Endometrium (tissue), 2 donors: ENCODE measurements around the gene GMPS.
"Not testable (repeated sequence)": the region's sequence is repeated elsewhere in the genome, so short reads cannot be mapped to it uniquely, and the experiment has no call there.

Experiments used
- FAIRE-seq: peaks from 2 replicates; lab custom pipeline; 2012; peaks lifted over from hg19 to GRCh38; lab: Jason Lieb, UNC
- donor health status: control.
- donor health status: control.

GMPS gene

DNA sequence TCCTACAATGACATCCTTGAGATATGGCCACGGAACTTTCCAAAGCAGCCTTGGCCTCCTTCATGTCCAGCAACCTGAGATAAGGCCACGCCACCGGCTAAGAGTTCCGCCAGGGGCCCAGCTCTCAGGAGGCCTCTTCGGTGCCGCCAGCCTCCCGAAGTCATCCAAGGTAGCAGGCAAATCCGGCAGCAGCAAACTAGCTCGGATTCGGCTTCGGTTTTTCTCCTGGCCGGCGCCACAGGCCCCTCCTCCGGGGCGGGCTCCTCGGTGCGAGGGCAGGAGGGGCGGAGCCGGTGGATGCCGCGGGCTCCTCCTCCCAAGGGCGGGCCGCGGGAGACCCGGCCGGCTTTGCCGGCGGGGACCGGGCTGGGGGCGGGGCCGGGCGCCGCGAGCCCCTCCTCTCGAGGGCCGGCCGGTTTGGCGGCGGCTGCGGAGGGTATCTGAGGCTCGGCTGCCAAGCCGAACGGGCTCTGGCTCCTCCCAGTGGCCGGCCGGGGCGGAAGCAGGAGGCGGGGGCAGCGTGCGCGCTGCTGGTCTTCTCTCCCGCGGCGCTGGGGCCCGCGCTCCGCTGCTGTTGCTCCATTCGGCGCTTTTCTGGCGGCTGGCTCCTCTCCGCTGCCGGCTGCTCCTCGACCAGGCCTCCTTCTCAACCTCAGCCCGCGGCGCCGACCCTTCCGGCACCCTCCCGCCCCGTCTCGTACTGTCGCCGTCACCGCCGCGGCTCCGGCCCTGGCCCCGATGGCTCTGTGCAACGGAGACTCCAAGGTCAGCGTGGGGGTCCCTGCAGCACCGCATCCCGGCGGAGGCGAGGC lies at the start of gene GMPS:
Gene GMPS, plus strand, starts transcription at position 518 of the 812 bp plus-strand sequence. Its CDS starts 221 bp downstream, at position 739.
- FAIRE-seq: no peak

GRCh38 chr3:155828490-155829098 lies 41.9 kb upstream of the GMPS start:
- FAIRE-seq: peak; percentile 43

DNA sequence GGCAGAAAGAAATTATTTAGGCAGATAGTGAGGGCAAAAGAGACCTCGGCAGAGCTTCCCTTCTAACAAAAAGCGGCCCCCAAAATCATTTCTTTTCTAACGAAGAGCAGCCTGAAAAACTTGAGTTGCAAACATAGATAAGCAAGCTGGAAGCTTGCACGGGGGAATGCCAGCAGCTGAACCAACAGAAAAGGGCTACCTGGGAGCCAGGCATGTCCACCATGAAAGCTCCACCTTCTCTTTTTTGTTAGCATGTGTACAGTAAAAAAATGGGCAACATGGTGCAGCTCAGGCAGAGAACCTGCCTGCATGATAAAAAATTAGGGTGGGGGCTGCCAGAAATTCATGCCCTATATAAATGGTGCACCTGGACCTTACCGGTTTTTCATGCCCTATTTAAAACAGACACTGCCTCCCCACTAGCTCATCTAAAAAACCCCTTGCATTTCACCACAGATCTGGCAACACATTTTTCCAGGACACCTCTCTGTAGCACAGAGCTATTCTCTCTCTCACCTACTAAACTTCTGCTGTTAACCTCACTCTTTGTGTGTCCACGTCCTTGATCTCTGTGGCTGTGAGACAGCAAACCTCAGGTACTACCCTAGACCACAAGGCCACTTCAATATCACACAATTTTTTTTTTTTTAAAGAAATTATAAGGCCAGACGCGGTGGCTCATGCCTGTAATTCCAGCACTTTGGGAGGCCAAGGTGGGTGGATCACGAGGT lies 34.9 kb upstream of the GMPS start:
- FAIRE-seq: no peak

DNA sequence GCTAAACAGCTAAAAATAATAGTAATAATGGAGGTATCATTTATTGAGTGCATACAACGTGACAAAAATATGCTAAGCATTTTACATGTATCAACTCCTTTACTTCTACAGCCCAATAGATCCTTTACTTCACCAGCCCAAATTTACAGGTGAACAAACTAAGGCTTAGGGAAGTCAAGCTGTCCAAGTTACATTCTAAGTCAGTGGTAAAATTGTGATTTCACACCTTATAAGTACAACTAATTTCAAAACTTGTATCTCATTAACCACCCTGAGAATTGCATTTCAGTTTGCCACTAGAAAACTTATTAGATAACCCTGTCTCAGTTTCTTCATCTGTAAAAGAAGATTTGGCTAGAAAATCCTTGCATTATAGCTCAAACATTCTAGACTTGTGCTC lies 26.9 kb upstream of the GMPS start:
- no peak for FAIRE-seq

DNA sequence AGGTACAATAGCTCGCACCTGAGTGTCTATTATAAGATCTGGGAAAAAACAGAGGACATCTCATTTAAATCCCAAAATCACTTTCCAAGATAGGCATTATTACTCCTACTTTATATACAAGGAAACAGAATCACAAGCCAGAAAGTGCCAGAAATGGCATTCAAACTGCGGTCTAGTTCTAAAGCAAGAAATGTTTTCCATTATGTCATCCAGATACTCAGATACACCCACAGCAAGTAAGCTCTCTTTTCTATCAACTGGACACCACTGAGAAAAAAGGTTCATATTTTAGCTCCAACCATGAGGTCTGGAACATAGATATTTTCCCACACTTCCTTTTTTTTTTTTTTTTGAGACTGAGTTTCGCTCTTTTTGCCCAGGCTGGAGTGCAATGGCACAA lies 24.3 kb upstream of the GMPS start:
- no peak for FAIRE-seq

- FAIRE-seq: no peak
Observed at GRCh38 chr3:155847993-155848392, 22.5 kb upstream of the GMPS start.

GRCh38 chr3:155849404-155849803 lies 21.0 kb upstream of the GMPS start:
- not testable (repeated sequence) for FAIRE-seq

GRCh38 chr3:155852341-155852740 lies 18.1 kb upstream of the GMPS start:
- no peak for FAIRE-seq

DNA sequence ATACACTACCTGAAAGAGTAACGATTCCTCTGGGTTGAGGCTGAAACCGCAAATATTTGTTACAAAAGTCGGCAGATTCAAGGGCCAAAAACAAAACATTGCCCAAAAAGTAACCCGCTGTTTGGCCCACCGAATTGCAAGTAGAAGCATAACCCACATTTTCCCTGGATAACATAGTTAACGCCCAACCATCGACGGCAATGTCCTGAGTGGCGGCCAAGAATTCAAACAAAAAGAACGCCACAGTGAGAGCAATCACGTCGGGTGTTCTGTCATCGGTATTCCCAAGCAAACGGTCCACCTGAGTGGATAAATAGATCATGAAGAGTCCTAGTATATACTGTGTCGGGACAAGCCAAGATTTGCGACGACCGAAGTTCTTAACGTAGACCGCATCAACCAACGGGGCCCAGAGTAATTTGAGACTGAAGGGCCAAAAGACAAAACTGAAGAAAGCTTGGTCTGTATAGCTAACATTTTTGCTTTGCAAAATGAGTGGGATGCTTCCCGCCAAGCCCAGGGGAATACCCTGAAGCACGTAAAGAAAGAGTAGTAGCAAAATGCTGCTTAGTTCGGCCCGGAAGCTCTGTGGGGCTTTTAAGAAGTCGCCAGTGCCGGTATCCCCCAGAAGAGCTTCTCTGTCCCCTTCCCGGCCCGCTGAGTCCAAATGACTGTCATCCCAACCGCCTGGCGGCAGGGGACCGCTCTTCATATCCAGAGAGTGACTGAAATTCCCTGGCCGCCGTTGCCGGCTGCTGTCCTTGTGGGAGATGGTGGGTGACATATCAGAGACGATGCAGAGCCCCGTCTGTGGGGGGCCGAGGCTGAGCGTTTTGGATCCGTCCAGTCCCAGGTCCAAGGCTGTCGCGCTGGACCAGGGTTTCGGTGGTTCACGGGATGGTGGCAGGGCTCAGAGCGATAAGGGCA lies 17.0 kb upstream of the GMPS start:
- no peak for FAIRE-seq

DNA sequence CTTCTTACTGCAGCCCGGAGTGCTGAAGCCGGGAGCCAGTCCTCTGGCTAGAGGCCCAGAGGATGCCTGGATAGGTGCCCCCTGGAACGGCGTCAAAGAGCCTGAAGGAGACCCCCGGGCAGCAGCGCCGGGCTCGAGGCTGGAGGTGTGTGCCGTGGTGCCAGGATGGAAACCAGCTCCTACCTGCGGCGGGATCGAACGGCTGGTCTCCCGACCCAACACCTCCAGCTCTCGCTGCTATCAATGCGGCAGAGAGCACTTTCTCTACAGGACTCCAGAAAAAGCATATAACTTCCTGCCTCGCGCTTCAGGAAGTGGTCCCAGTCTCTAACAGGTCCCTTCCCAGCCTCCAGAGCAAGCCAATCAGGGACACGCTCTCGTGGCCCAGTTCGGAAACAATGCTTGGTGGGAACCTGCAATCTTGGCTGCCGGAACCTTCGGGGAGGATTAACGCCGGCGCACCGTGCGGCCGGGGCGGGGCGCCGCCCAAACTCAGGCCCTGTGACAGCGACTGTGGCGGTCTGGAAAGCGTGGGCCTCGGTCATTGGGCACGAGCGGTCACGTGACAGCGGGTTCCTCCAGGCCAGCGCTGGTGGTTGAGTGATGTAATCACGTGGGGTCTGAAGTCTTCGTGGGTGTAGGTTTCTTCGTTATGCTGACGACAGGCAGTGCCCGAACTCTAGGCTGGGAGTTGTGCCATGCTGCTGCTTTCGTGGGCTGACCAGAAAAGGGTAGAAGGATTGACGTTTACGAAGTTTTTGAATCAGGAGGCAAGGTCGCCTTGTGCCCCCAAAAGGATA lies 16.1 kb upstream of the GMPS start, which contains the start of gene SLC33A1:
Gene SLC33A1, minus strand, starts transcription at position 287 of the 800 bp plus-strand sequence. CDS start 430 bp downstream, outside the sequence.
- FAIRE-seq: peak; percentile 97

DNA sequence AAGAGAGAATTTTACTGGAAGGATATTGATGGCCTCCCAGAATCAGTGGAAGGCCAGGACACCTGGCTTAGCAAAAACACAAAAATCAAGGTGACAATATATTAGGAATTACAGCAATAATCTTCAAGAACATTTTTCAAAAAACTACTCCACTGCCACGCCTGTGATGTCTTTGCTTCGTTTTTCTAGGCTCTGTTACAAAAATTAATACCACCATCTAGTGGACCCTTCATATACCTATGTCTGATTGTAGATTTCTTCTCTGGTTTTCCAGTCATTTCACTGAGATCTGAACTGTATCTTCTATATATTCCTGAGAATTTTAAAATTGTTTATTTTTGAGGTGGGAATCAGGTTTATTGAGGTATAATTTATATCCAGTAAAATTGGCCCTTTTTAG lies 10.6 kb upstream of the GMPS start:
- FAIRE-seq: peak; percentile 57

DNA sequence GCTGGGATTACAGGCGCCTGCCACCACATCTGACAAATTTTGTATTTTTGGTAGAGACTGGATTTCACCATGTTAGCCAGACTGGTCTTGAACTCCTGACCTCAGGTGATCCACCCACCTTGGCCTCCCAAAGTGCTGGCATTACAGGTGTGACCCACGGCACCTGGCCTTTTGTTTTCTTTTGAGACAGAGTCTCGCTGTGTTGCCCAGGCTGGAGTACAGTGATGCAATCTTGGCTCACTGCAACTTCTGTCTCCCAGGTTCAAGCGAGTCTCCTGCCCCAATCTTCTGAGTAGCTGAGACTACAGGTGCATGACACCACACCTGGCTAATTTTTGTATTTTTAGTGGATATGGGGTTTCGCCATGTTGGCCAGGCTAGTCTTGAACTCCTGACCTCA lies 10.0 kb upstream of the GMPS start:
- FAIRE-seq: not testable (repeated sequence)

DNA sequence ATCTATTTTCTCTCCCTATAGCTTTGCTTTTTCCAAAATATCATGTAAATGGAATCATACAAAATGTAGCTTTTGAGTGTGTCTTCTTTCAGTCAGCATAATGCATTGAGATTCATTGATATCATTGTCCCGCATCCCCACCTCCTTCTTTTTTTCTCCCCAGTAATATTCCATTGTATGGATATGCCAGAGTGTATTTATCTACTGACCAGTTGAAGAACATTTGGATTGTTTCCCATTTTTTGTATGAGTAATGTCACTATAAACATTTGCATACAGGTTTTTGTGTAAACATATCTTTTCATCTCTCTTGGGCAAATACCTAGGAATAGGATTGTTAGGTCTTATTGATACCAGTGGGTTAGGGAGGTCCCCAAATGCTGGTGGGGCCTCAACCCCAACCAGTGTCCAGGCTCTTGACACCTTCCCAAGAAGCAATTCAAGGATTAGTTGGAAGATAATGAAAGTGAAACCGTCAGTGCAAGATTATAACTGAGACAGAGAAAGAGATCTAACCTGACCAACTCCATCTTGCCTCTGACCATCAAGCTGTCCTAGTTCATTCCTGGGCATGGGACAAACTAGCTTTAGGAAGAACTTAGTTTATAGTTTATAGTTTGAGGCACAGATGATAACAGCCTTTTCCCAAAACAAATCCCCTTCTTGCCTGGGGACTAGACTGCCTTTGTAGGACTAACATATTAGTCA lies 8.8 kb upstream of the GMPS start:
- no peak for FAIRE-seq

DNA sequence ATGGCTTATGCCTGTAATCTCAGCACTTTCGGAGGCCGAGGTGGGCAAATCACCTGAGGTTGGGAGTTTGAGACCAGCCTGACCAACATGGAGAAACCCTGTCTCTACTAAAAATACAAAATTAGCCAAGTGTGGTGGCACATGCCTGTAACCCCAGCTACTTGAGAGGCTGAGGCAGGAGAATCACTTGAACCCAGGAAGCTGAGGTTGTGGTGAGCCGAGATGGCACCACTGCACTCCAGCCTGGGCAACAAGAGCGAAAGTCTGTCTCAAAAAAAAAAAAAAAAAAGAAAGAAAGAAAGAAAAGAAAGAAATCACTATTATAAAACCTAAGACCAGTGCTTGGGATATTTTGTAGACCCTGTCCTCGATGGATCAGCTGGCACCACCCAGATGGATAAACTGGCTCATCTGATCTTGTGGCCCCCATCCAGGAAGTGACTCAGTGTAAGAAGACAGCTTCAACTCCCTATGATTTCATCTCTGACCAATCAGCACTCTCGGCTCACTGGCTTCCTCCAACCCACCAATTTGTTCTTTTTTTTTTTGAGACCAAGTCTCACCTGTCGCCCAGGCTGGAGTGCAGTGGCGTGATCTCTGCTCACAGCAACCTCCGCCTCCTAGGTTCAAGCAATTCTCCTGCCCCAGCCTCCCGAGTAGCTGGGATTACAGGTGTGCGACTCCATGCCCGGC lies 8.0 kb upstream of the GMPS start:
- FAIRE-seq: not testable (repeated sequence)

DNA sequence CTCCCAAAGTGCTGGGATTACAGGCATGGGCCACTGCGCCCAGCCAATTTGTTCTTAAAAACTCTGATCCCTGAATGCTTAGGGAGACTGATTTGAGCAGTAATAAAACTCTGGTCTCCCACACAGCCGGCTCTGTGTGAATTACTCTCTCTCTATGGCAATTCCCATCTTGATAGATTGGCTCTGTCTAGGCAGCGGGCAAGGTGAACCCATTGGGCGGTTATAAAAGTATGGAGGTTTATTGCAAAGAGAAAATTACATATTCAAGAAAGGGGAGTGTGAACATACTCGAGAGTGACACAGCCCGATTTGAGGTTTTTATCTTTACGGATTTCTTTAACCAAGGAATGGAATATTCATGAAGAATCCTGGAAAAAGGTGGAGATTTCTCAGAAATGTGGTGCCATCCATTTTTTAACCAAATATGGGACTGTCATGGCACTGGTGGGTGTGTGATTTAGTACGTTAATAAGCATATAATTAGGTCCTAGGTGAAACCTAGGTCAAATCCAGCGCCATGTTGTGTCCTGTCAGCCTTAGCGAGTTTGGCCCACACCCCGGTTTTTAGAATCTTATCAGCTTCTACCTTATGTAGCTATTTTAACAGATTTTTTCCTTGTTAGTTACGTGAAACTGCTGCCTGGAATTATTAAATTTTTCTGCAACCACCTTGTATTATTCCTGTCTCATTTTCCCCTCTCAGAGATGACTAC lies 7.2 kb upstream of the GMPS start:
- FAIRE-seq: no peak

DNA sequence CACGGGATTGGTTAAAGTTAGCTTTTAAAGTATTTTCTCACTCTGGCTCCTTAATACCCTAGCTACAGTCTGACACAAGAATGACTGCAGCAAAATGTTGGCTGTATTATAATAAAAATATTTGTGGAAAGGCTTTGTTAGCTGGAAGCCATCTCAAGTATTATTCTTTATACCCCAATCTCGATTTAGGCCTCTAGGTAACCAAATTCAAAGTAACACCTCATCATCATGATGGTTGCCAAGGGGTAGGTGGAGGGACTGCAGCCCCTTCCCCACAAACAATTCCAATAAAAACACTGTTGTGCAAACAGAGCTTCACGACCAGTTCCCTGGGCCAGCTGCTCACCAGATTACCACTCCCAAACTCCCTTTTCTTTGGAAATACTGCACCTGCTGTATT lies 759 bp upstream of the GMPS start:
- FAIRE-seq: no peak

- FAIRE-seq: no peak
Observed at GRCh38 chr3:155870945-155871745, 695 bp downstream of the GMPS start.

GRCh38 chr3:155871746-155872158 lies 1.3 kb downstream of the GMPS start:
- no peak for FAIRE-seq
